ENCODE measurements around the gene CHRND.

Gene CHRND

DNA sequence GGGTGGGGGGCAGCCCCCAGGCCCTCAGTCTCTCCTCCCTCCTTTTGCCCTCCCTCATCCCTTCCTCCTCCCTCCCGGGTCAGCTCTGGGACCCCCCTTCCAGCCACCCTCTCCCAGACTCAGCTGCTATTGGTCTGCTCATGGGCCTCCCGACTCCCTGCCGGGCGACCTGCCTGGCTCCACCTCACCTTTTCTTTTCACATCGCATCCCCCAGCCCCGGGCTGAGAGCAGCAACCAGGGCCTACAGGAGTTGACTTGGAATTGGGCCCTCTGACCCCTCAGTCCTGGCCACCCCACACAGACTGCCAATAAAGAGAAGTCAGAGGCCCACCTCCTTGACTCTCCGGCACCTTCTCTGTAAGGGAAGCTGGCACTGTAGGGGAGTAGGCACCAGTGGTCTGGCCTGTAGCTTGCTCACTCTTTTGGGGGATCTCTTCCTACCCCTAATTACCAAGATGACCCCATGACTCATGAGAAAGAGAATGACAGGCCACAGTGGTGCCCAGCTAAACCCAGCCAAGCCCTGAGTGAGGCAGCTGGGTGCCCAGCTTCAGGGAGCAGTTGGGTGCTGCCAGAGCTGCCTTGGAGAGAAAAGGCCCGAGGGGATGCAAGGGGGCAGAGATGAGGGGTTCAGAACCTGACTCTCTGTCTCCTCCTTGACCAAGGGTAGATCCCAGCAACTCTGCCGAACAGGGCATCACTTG is 36.3 kb upstream of the CHRND start:
- H3K27me3 ChIP-seq (ENCODE audit: control insufficient read depth, insufficient read depth, low read length): peaks cover 57% of the 10 kb centered on the region
- H3K4me3 ChIP-seq (ENCODE audit: low read depth, low read length): no peak overlapping the region
- no peaks in the 10 kb centered on the region for H3K9me3 ChIP-seq (ENCODE audit: control insufficient read depth, insufficient read depth, low read length)
- H3K36me3 ChIP-seq (ENCODE audit: control insufficient read depth, insufficient read depth, low read length): no peaks in the 10 kb centered on the region
- no peak overlapping the region for H3K27ac ChIP-seq (ENCODE audit: low read depth, low read length)
- H3K9ac ChIP-seq (ENCODE audit: low read depth, low read length): no peak overlapping the region
- peaks cover 26% of the 10 kb centered on the region for H3K4me1 ChIP-seq (ENCODE audit: control insufficient read depth, insufficient read depth, low read length)

DNA sequence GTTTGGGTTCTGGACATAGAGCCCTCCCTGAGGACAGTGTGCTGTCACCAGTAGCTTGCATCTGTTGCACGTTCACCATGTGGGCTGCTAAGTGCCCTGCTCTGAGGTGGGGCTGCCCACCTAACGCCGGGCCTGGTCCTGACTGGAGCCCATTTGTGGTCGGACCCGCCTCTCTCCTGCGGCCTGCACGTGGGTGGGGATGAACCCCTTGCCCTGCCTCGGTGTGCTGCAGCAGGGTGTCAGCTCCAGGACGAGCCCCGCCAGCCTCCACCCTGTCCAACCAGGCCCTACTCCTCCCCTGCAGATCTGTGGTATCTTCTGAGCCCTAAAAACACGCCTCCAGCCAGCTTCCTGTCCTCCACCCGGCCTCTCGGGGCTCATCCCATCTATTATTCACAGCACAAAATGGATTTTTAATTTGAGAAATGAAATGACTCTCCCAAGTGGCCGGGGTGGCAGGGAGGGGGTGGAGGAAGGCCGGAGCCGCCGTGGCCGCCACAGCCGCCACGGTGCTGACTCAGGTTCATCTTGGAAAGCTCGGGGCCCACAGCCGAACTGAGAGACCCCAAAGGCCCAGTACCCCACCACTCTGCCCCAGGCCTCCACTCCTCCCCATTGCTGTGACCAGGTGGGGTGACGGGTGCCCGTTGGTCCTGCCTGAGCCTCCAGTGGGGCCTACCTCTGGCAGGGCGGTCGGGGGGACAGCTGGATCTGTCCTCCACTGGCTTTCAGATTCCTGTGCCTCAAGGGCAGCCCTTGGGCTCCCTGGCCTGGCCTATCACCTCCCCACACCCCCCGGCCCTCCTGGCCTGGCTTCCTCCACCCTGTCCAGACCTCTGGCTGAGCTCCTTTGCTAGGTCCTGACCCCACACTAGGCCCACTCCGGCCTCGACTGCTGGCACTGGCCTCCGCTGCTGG is 35.5 kb upstream of the CHRND start:
- H3K36me3 ChIP-seq (ENCODE audit: control insufficient read depth, insufficient read depth, low read length): no peaks in the 10 kb centered on the region
- no peaks in the 10 kb centered on the region for H3K9me3 ChIP-seq (ENCODE audit: control insufficient read depth, insufficient read depth, low read length)

DNA sequence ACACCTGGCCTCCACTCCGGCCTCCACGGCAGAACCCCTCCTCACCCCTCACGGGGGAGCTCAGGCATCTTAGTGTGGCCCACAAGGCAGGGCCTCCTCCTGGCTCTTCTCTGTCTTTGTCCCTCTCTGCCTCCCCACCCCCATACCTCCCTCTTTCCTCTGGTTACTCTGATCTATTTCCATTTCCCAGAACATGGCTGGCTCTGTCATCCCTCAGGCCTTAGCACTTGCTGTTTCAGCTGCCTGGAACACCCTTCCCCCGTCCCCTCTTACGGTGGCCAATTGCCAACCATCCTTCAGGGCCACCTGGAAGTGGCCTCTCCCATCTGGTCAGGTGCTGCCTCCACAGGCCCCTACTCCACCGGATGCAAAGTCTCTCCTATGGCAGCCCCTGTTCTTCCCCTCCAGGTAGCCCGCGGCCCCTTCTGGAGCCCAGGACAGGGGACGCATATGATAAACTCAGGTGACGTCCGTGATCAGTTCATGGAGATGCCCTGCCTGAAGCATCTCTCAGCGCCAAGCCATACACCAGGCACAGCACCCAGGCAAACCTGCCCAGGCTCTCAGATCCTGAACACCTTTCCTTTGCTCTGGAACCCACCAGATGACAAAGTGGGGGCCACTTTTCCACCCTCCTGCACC is 34.7 kb upstream of the CHRND start:
- Histone ChIP-seq H3K9ac (ENCODE audit: low read depth, low read length) (no peak overlapping the region), H3K36me3 (ENCODE audit: control insufficient read depth, insufficient read depth, low read length) (no peaks in the 10 kb centered on the region), H3K27me3 (ENCODE audit: control insufficient read depth, insufficient read depth, low read length) (peaks cover 41% of the 10 kb centered on the region), H3K4me3 (ENCODE audit: low read depth, low read length) (no peak overlapping the region), H3K4me1 (ENCODE audit: control insufficient read depth, insufficient read depth, low read length) (peaks cover 26% of the 10 kb centered on the region), H3K27ac (ENCODE audit: low read depth, low read length) (no peak overlapping the region), H3K9me3 (ENCODE audit: control insufficient read depth, insufficient read depth, low read length) (no peaks in the 10 kb centered on the region)

More for the DNA sequence above, 35.5 kb upstream of the CHRND start:
- no peak overlapping the region for H3K4me3 ChIP-seq (ENCODE audit: low read depth, low read length)
- peaks cover 26% of the 10 kb centered on the region for H3K4me1 ChIP-seq (ENCODE audit: control insufficient read depth, insufficient read depth, low read length)
- no peak overlapping the region for H3K9ac ChIP-seq (ENCODE audit: low read depth, low read length)
- peaks cover 49% of the 10 kb centered on the region for H3K27me3 ChIP-seq (ENCODE audit: control insufficient read depth, insufficient read depth, low read length)
- H3K27ac ChIP-seq (ENCODE audit: low read depth, low read length): no peak overlapping the region

DNA sequence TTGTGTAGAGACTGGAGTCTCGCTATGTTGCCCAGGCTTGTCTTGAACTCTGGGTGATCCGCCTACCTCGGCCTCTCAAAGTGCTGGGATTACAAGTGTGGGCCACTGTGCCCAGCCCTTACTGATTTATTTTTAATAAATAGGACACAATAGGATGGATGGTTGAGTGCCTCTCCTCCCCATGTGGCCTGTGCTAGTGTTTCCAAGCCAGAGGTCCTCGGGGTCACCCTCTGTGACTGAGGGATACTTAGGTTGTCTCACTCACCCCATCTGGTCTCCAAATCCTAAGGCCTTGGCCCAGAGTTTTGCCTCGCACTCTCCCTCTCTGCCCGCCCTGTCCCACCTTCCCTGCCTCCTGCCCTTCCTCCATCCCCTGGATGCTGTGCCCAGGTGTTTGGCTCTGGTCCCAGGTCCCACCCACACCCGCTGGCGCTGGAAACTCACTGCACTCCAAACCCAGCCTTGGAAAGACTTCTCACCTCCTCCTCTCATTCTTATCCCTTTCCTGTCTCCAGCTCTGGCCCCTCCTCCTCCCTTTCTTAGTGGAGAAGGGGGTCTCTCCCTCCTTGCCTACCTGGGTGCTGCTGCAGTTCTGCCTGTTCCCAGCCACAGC is 33.6 kb upstream of the CHRND start:
- no peaks in the 10 kb centered on the region for H3K9me3 ChIP-seq (ENCODE audit: control insufficient read depth, insufficient read depth, low read length)
- peaks cover 30% of the 10 kb centered on the region for H3K27me3 ChIP-seq (ENCODE audit: control insufficient read depth, insufficient read depth, low read length)
- peaks cover 26% of the 10 kb centered on the region for H3K4me1 ChIP-seq (ENCODE audit: control insufficient read depth, insufficient read depth, low read length)
- H3K4me3 ChIP-seq (ENCODE audit: low read depth, low read length): no peak overlapping the region
- H3K27ac ChIP-seq (ENCODE audit: low read depth, low read length): no peak overlapping the region
- H3K9ac ChIP-seq (ENCODE audit: low read depth, low read length): no peak overlapping the region
- no peaks in the 10 kb centered on the region for H3K36me3 ChIP-seq (ENCODE audit: control insufficient read depth, insufficient read depth, low read length)

DNA sequence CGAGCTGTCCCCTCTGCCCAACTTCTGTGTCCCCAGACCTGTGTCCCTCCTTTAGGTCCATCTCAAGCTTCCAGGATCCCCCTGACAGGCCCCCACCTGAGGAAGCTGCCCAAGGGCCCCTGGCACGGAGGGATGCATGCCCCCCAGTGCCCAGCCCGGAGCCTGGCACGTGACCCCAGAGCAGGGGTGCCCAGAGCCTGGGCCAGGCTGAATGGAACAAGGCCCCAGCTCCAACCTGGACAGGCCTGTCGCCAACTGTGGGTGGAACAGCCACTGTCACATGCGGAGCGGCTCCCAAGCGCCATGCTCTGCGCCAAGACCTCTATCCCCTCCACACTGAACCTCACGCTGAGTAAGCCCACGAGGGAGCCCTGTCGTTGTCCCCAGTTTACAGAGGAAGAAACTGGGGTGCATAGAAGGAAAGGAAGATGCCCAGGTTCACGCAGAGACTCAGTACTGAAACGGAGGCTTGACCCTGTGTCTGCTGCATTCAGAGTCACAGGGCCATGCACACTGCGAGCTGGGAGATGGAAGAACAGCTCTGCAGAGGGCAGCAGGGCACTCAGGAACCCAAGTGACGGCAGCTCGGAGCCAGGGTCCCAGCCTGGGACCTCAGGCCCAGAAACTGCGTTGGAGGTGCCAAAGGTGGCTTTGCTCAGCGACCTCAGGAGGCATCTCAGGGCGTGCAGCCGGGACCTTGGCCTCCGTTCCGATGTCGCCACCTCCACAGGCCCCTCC is 32.8 kb upstream of the CHRND start:
- peaks cover 23% of the 10 kb centered on the region for H3K27me3 ChIP-seq (ENCODE audit: control insufficient read depth, insufficient read depth, low read length)
- H3K4me3 ChIP-seq (ENCODE audit: low read depth, low read length): no peak overlapping the region
- H3K9me3 ChIP-seq (ENCODE audit: control insufficient read depth, insufficient read depth, low read length): no peaks in the 10 kb centered on the region
- no peak overlapping the region for H3K9ac ChIP-seq (ENCODE audit: low read depth, low read length)
- no peaks in the 10 kb centered on the region for H3K36me3 ChIP-seq (ENCODE audit: control insufficient read depth, insufficient read depth, low read length)
- peaks cover 24% of the 10 kb centered on the region for H3K4me1 ChIP-seq (ENCODE audit: control insufficient read depth, insufficient read depth, low read length)
- no peak overlapping the region for H3K27ac ChIP-seq (ENCODE audit: low read depth, low read length)

DNA sequence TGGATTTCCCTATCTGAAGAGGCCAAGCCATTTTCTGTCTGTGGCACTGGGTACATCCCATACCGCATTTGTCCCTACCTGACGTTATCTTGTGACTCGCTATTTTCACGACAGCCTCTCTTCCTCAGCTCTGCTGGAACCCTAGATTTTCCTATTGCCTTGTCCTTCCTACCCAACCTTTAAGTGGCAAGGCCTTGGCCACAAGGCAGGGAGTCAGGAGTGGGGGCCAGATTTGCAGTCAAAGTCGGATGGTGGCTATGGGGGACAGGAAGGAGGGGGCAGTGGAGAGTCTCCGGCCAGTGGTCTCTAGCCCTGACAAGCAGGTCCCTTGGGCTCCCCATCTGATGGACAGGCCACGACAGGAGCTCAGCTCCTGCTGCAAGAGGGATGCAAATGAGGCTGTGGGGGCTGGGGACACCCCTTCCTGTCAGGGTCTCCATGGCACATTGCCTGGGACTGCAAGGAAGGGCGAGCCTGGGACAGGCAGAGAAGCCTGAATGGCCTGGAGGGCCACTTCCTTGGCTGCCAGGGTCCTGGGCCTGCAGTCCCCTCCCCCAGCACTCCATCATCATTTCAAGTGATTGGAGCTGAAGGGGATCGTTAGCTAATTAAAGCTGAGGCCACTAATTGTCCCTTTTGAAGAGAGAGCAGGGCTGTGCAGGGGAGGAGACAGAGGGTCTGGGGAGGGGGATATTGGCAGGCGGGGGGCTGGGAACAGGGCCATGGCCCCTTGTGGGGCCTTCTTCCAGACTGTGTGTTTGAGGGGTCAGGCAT is 32.1 kb upstream of the CHRND start:
- H3K4me1 ChIP-seq (ENCODE audit: control insufficient read depth, insufficient read depth, low read length): peaks cover 17% of the 10 kb centered on the region
- no peaks in the 10 kb centered on the region for H3K9me3 ChIP-seq (ENCODE audit: control insufficient read depth, insufficient read depth, low read length)
- H3K36me3 ChIP-seq (ENCODE audit: control insufficient read depth, insufficient read depth, low read length): no peaks in the 10 kb centered on the region
- no peak overlapping the region for H3K4me3 ChIP-seq (ENCODE audit: low read depth, low read length)
- H3K27me3 ChIP-seq (ENCODE audit: control insufficient read depth, insufficient read depth, low read length): peaks cover 16% of the 10 kb centered on the region
- no peak overlapping the region for H3K27ac ChIP-seq (ENCODE audit: low read depth, low read length)
- no peak overlapping the region for H3K9ac ChIP-seq (ENCODE audit: low read depth, low read length)

DNA sequence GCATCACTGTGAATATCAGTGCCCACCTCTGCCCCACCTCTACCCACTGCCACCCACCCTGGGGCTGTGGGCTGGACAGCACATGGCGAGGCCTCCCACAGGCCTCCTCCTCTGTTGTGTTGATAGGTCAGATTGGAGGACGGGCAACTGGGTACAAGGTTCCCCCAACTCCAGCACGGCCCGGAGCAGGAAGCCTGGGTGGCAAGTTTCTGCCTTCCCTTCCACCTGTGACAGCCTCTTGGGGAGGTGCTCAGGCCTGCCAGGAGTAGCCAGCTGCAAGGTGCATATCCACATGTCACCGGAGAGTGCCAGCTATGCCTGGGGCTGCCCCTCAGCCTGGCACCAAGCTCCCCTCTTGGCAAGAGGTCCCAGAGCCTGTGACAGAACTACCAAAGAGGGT is 31.4 kb upstream of the CHRND start:
- Histone ChIP-seq H3K36me3 (ENCODE audit: control insufficient read depth, insufficient read depth, low read length) (no peaks in the 10 kb centered on the region), H3K27me3 (ENCODE audit: control insufficient read depth, insufficient read depth, low read length) (peaks cover 9% of the 10 kb centered on the region), H3K4me3 (ENCODE audit: low read depth, low read length) (no peak overlapping the region), H3K4me1 (ENCODE audit: control insufficient read depth, insufficient read depth, low read length) (peaks cover 11% of the 10 kb centered on the region), H3K9ac (ENCODE audit: low read depth, low read length) (no peak overlapping the region), H3K27ac (ENCODE audit: low read depth, low read length) (no peak overlapping the region), H3K9me3 (ENCODE audit: control insufficient read depth, insufficient read depth, low read length) (no peaks in the 10 kb centered on the region)

DNA sequence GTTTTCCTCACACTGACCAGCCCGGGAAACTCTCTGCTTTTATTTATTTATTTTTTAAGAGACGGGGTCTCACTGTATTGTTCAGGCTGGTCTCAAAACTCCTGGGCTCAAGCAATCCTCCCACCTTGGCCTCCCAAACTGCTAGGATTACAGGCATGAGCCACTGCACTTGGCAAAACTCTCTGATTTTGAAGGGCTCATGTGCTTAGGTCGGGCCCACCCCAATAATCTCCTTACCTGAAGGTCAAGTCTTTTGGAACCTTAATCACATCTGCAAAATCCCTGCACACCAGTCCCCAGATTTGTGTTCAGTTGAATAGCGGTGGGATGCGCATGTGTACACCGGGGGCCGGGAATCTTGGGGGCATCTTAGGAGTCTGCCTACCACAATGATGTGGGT is 30.7 kb upstream of the CHRND start:
- peaks cover 2% of the 10 kb centered on the region; the same call in 1 of the 2 replicates for H3K27me3 ChIP-seq (ENCODE audit: control insufficient read depth, insufficient read depth, low read length)
- no peaks in the 10 kb centered on the region for H3K9me3 ChIP-seq (ENCODE audit: control insufficient read depth, insufficient read depth, low read length)
- no peak overlapping the region for H3K9ac ChIP-seq (ENCODE audit: low read depth, low read length)
- no peaks in the 10 kb centered on the region for H3K36me3 ChIP-seq (ENCODE audit: control insufficient read depth, insufficient read depth, low read length)
- H3K27ac ChIP-seq (ENCODE audit: low read depth, low read length): no peak overlapping the region
- H3K4me1 ChIP-seq (ENCODE audit: control insufficient read depth, insufficient read depth, low read length): peaks cover 5% of the 10 kb centered on the region; the same call in 1 of the 2 replicates
- H3K4me3 ChIP-seq (ENCODE audit: low read depth, low read length): no peak overlapping the region

DNA sequence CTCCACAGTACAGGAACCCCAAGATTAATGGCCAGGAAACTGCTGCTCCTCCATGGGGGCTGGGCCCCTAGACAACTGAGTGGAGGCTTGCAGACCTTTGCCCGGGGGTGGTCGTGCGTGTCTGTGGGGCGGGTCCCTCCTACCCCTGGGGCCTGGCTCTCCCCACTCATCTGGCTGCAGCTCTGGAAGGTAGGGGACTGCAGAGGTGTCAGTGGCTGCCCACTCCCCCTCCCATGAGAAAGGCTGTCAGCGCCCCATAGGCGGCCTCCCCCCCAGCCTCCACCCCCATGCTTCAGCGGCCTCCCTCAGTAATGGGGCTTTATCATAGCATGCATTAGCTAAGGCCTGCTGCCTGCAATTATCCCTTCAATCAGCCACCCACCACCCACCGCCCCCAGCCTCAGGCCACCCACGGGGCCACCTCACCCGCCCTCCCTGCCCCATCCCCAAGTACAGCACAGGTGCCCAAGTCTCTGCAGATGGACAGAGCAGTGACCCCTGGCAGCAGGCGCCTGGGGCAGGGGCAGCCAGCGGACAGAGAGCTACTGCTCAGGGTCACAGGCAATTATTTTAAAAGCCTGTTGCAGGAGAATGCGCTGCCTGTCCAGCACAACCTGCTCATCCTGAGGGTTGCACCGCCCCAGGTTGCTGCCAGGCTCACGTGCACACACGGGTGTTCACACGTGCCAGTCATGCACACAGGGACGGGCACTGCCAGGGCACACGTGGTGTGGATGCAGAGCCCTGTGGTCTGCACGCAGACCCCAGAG is 29.3 kb upstream of the CHRND start:
- H3K27ac ChIP-seq (ENCODE audit: low read depth, low read length): no peak overlapping the region
- no peaks in the 10 kb centered on the region for H3K36me3 ChIP-seq (ENCODE audit: control insufficient read depth, insufficient read depth, low read length)
- H3K27me3 ChIP-seq (ENCODE audit: control insufficient read depth, insufficient read depth, low read length): peaks cover 12% of the 10 kb centered on the region; the same call in 1 of the 2 replicates
- H3K4me1 ChIP-seq (ENCODE audit: control insufficient read depth, insufficient read depth, low read length): peaks cover 5% of the 10 kb centered on the region; the same call in 1 of the 2 replicates
- no peaks in the 10 kb centered on the region for H3K9me3 ChIP-seq (ENCODE audit: control insufficient read depth, insufficient read depth, low read length)
- H3K9ac ChIP-seq (ENCODE audit: low read depth, low read length): no peak overlapping the region
- H3K4me3 ChIP-seq (ENCODE audit: low read depth, low read length): no peak overlapping the region

Data from HUES48 (cell line).